GM19025 (cell line): ENCODE data around the gene SLC26A1.
"Not testable (repeated sequence)": the region's sequence is repeated elsewhere in the genome, so short reads cannot be mapped to it uniquely, and the experiment has no call there.

Experiments
- ATAC-seq: cut with Tn5 transposase; IDR thresholded peaks from one replicate; pipeline ENCODE4 v1.9.1; 2021; ENCODE audit warnings: mild to moderate bottlenecking, low read depth, moderate library complexity; ENCODE audit not compliant: unreplicated experiment

SLC26A1 gene

GRCh38 chr4:1000686-1001260 is 7.6 kb upstream of the SLC26A1 start:
- ATAC-seq: no peak

GRCh38 chr4:999882-1000425 is 6.8 kb upstream of the SLC26A1 start:
- no peak for ATAC-seq

- ATAC-seq: not testable (repeated sequence)
Observed at GRCh38 chr4:999240-999863, 6.1 kb upstream of the SLC26A1 start.

- ATAC-seq: no peak
Observed at GRCh38 chr4:998096-998691, 5.0 kb upstream of the SLC26A1 start.

- no peak for ATAC-seq
Observed at GRCh38 chr4:997375-998071, 4.3 kb upstream of the SLC26A1 start.

GRCh38 chr4:996997-997374 is 3.8 kb upstream of the SLC26A1 start:
- no peak for ATAC-seq

GRCh38 chr4:996030-996996 is 3.1 kb upstream of the SLC26A1 start:
- ATAC-seq: no peak

GRCh38 chr4:995311-996026 is 2.3 kb upstream of the SLC26A1 start:
- no peak for ATAC-seq

- peak; percentile 63 for ATAC-seq
Observed at GRCh38 chr4:992297-993110, 700 bp downstream of the SLC26A1 start.

- no peak for ATAC-seq
Observed at GRCh38 chr4:991451-992296, 1.5 kb downstream of the SLC26A1 start.

- ATAC-seq: no peak
Observed at GRCh38 chr4:990746-991367, 2.3 kb downstream of the SLC26A1 start.

- ATAC-seq: no peak
Observed at GRCh38 chr4:989722-990471, 3.3 kb downstream of the SLC26A1 start.

GRCh38 chr4:988726-989721 is 4.2 kb downstream of the SLC26A1 start:
- no peak for ATAC-seq

GRCh38 chr4:987624-988513 is 5.3 kb downstream of the SLC26A1 start:
- ATAC-seq: no peak
